Skeletal muscle satellite cell (primary cell): ENCODE measurements around the gene SCN1A.
"Not testable (repeated sequence)": the region's sequence is repeated elsewhere in the genome, so short reads cannot be mapped to it uniquely, and the experiment has no call there.

Experiments used
- H3K27me3 ChIP-seq: 2 replicates; pipeline ENCODE4 v1.7.0; 2013; ENCODE audit warnings: low read length; ENCODE audit not compliant: control insufficient read depth, insufficient read depth
- H3K36me3 ChIP-seq: 2 replicates; pipeline ENCODE4 v1.7.0; 2013; ENCODE audit warnings: mild to moderate bottlenecking, control low read depth, low read length; ENCODE audit not compliant: insufficient read depth
- H3K4me1 ChIP-seq: 2 replicates; pipeline ENCODE4 v1.7.0; 2013; ENCODE audit warnings: low read length; ENCODE audit not compliant: control insufficient read depth, insufficient read depth
- H3K4me2 ChIP-seq: 2 replicates; pipeline ENCODE4 v1.7.0; 2013; ENCODE audit warnings: mild to moderate bottlenecking, low read length
- H3K4me3 ChIP-seq: 2 replicates; pipeline ENCODE4 v1.7.0; 2013; ENCODE audit warnings: low read length
- H3K9ac ChIP-seq: 2 replicates; pipeline ENCODE4 v1.7.0; 2013; ENCODE audit warnings: mild to moderate bottlenecking, low read depth, low read length, moderate library complexity
- H3K9me3 ChIP-seq: replicated peaks from 2 replicates; pipeline ENCODE4 v1.7.0; 2013; ENCODE audit warnings: mild to moderate bottlenecking, control low read depth, low read length

The SCN1A gene

DNA sequence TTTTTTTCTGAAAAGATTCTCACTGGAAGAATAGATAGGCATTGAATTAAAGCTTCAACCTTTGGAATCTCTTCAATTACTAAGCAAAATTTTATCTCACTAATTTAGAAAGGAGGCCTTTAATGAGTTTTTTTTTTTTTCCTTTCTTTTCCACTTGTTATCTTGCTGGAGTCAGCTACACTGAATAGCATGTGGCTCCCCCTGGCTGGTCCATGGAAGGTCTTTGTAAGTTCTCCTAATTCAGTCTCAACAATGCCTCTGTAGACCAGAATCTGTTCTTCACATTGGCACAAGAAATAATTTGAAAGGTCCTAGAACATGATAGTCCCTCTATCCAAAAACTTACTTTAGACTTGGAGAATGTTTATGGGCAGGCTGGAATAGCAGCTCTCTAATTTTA lies 24.2 kb upstream of the SCN1A start:
- Histone ChIP-seq H3K9ac (no peak overlapping the region), H3K4me1 (no peaks in the 10 kb centered on the region), H3K9me3 (no peaks in the 10 kb centered on the region), H3K4me2 (no peak overlapping the region), H3K4me3 (no peak overlapping the region), H3K36me3 (no peaks in the 10 kb centered on the region), H3K27me3 (no peaks in the 10 kb centered on the region)

DNA sequence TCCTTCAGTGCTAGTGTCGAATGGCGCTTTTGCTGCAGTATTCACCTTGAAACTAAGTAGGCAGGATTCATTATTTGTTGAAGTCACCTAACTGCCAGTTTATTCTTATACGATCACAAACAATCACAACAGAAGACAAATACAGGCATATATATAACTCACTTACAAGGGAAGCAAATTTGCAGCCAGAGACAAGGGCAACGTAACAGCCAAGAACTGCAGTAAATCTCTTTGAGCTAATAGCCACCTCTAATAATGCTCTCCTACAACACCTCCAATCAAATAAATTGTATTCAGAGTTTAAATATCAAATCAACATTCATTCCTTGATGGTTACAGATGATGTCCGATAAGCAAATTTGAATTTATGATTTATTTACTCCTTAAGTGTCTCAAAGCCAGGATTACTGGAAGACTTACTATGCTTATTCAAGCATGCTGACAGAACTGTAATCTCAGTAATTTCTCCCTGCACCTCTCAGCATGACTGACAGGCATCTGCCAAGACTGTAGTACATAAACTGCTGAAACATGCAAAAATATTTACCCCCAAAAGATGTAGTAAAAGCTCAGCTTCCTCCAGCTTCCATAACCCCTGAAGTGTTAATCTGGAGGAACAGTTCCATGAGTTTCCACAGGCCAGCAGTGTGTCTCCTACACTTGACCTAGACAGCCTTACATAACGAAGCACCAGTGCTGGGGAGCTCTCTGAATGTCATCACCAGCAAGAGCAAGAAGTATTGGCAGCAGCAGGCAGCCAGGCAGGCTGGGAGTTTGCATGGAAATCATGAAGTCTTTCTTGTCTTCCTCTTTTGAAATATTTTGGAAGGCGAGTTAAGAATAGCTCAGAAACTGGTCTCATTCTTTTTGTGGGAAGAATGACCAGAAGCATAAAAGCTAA lies 20.9 kb upstream of the SCN1A start:
- H3K36me3 ChIP-seq, result no peaks in the 10 kb centered on the region
- H3K4me1 ChIP-seq, result no peaks in the 10 kb centered on the region
- H3K4me2 ChIP-seq, result no peak overlapping the region
- H3K9me3 ChIP-seq, result no peaks in the 10 kb centered on the region
- H3K9ac ChIP-seq, result no peak overlapping the region
- H3K27me3 ChIP-seq, result no peaks in the 10 kb centered on the region
- no peak overlapping the region for H3K4me3 ChIP-seq

DNA sequence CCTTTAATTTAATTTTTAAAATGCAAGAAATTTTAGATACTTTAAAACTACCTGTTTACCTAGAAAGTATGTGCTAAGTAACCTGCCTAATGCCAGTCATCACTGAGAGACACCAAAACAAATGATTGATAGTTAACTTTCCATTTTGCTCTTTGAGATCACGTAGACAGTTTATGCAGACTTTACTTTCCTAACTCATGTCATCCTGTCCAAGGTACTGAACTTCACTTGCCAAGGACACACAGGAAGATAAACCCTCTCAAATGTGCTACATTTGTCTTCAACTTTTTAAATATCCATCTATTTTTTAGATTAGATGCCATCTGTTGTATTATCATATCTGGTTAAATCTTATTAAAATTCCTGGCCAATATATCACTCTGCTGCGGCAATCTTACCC lies 20.1 kb upstream of the SCN1A start:
- H3K27me3 ChIP-seq, result no peaks in the 10 kb centered on the region
- H3K9me3 ChIP-seq, result no peaks in the 10 kb centered on the region
- H3K9ac ChIP-seq, result no peak overlapping the region
- no peaks in the 10 kb centered on the region for H3K4me1 ChIP-seq
- H3K4me3 ChIP-seq, result no peak overlapping the region
- no peak overlapping the region for H3K4me2 ChIP-seq
- H3K36me3 ChIP-seq, result no peaks in the 10 kb centered on the region

DNA sequence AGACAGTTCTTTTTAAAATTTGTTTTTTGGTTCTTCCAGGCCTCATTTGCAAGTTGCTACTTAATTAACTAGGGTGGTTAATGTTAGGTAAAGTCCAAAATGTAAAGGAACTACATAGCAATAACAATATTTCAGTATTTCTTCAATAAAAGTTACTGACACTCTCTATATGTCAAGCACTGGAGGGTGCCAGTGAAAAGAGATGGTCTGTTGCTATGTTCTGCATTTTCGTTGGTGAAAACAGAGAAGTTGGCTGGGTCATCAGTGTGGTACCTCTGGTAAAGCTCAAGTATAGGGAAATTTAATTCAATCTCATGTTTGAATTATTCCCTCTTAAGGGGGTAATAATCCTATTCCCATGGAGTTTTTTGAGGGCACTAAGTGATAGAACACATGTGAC lies 16.3 kb upstream of the SCN1A start:
- H3K4me1 ChIP-seq, result no peaks in the 10 kb centered on the region
- no peak overlapping the region for H3K9ac ChIP-seq
- H3K9me3 ChIP-seq, result no peaks in the 10 kb centered on the region
- H3K36me3 ChIP-seq, result no peaks in the 10 kb centered on the region
- H3K4me3 ChIP-seq, result no peak overlapping the region
- no peak overlapping the region for H3K4me2 ChIP-seq
- H3K27me3 ChIP-seq, result no peaks in the 10 kb centered on the region

DNA sequence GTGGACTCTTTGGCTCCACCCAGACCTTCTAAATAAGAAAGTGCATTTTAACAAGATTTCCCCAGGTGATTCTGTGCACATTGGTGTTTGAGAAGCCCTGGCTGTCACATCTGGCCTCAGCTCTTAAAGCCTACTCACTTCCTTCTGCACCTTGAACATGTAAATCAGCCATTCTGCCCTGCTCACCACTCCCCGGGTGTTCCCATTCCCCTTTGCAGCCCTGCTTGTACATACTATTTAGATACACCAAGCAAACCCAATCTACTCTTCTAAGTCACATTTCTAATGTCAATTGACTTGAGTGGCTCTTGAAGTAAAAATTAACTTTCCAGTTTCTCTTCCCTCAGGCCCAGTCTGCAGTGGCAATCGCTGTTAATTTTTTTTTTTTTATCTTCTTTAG lies 13.1 kb upstream of the SCN1A start:
- Histone ChIP-seq H3K4me2 (no peak overlapping the region), H3K9me3 (no peaks in the 10 kb centered on the region), H3K9ac (no peak overlapping the region), H3K36me3 (no peaks in the 10 kb centered on the region), H3K4me3 (no peak overlapping the region), H3K4me1 (no peaks in the 10 kb centered on the region), H3K27me3 (no peaks in the 10 kb centered on the region)

DNA sequence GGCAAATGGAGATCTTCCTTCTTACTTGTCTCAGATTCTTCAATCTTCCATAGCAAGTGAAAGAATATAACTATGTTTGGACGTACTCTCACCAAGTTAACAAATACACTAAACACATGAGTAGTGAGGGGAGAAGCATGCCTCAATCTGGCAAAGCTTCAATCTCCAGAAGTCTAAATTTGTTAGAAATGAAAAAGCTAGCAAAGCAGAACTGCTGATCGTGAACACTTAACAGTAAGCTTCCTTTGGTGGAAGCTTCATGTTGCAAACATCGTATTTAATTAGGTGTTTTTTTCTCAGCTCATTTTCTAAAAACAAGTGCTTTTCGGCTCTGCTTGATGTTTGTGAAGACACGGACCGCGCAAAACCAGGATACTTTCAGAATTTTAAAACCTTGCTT lies 12.7 kb upstream of the SCN1A start:
- Histone ChIP-seq H3K4me2 (no peak overlapping the region), H3K27me3 (no peaks in the 10 kb centered on the region), H3K36me3 (no peaks in the 10 kb centered on the region), H3K9me3 (no peaks in the 10 kb centered on the region), H3K4me3 (no peak overlapping the region), H3K9ac (no peak overlapping the region), H3K4me1 (no peaks in the 10 kb centered on the region)

DNA sequence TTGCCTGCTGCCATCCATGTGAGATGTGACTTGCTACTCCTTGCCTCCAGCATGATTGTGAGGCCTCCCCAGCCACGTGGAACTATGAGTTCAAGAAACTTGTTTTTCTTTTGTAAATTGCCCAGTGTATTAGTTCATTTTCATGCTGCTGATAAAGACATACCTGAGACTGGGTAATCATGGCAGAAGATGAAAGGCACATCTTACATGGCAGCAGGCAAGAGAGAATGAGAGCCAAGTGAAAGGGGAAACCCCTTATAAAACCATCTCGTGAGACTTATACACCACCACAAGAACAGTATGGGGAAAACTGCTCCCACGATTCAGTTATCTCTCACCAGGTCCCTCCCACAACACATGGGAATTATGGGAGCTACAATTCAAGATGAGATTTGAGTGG lies 11.7 kb upstream of the SCN1A start:
- not testable (repeated sequence) for H3K4me3 ChIP-seq, H3K36me3 ChIP-seq, H3K9ac ChIP-seq, H3K27me3 ChIP-seq, H3K4me2 ChIP-seq, H3K9me3 ChIP-seq, H3K4me1 ChIP-seq

DNA sequence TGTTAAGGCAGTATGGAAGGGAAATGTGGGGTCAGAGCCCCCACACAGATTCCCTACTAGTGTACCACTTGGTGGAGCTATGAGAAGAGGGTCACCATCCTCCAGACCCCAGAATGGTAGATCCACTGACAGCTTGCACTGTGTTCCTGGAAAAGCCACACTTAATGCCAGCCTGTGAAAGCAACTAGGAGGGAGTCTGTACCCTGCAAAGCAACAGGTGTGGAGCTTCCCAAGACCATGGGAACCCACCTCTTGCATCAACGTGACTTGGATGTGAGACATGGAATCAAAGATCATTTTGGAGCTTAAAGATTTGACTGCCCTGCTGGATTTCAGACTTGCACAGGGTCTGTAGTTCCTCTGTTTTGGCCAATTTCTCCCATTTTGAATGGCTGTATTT lies 10.8 kb upstream of the SCN1A start:
- no peaks in the 10 kb centered on the region for H3K9me3 ChIP-seq
- H3K27me3 ChIP-seq, result no peaks in the 10 kb centered on the region
- no peak overlapping the region for H3K4me3 ChIP-seq
- H3K36me3 ChIP-seq, result no peaks in the 10 kb centered on the region
- H3K4me2 ChIP-seq, result no peak overlapping the region
- no peak overlapping the region for H3K9ac ChIP-seq
- no peaks in the 10 kb centered on the region for H3K4me1 ChIP-seq

DNA sequence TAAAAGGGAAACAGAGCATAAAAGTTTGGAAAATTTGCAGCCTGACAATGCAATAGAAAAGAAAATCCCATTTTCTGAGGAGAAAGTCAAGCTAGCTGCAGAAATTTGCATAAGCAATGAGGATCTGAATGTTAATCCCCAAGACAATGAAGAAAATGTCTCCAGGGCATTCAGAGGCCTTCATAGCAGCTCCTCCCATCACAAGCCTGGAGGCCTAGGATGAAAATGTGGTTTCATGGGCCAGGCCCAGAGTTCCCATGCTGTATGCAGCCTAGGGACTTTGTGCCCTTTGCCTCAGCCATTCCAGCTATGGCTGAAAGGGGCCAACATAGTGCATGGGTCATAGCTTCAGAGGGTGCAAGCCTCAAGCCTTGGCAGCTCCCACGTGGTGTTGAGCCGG lies 10.3 kb upstream of the SCN1A start:
- Histone ChIP-seq H3K27me3 (no peaks in the 10 kb centered on the region), H3K9ac (no peak overlapping the region), H3K36me3 (no peaks in the 10 kb centered on the region)

DNA sequence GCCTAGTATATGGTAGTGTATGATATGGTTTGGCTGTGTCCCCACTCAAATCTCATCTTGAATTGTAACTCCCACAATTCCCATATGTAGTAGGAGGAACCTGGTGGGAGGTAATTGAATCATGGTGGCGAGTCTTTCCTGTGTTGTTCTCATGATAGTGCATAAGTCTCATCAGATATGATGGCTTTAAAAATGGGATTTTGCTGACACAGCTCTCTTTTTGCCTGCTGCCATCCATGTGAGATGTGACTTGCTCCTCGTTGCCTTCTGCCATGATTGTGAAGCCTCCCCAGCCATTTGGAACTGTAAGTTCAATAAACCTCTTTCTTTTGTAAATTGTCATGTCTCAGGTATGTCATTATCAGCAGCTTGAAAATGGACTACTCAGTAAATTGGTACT lies 9.5 kb upstream of the SCN1A start:
- H3K36me3 ChIP-seq, result no peaks in the 10 kb centered on the region
- H3K9me3 ChIP-seq, result no peaks in the 10 kb centered on the region
- H3K4me2 ChIP-seq, result no peak overlapping the region
- no peaks in the 10 kb centered on the region for H3K27me3 ChIP-seq
- H3K9ac ChIP-seq, result no peak overlapping the region
- H3K4me3 ChIP-seq, result no peak overlapping the region
- H3K4me1 ChIP-seq, result no peaks in the 10 kb centered on the region

More for the DNA sequence above, 10.3 kb upstream of the SCN1A start:
- Histone ChIP-seq H3K9me3 (no peaks in the 10 kb centered on the region), H3K4me1 (no peaks in the 10 kb centered on the region), H3K4me2 (no peak overlapping the region), H3K4me3 (no peak overlapping the region)

DNA sequence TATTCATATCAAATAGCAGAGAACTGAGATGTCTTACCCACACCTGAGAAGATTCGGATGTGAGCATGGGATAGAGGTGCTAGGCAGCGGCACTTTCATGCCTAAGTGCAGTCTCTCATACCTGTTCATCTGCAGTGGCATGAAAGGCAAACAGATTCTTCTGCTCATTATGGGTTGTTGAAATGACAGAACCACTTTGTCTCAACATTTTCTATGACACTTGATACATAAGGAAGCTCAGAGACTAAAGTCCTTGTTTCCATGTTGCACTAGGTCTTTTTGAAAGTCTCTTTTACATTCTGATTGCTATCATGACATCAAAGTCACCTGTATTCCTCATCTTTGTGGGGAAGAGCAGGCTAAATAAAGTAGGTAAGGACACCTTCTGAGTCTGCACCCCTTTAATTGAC lies 8.0 kb upstream of the SCN1A start:
- H3K4me3 ChIP-seq, result no peak overlapping the region
- H3K4me1 ChIP-seq, result no peaks in the 10 kb centered on the region
- no peak overlapping the region for H3K4me2 ChIP-seq
- no peaks in the 10 kb centered on the region for H3K9me3 ChIP-seq
- no peaks in the 10 kb centered on the region for H3K36me3 ChIP-seq
- H3K27me3 ChIP-seq, result no peaks in the 10 kb centered on the region
- no peak overlapping the region for H3K9ac ChIP-seq

DNA sequence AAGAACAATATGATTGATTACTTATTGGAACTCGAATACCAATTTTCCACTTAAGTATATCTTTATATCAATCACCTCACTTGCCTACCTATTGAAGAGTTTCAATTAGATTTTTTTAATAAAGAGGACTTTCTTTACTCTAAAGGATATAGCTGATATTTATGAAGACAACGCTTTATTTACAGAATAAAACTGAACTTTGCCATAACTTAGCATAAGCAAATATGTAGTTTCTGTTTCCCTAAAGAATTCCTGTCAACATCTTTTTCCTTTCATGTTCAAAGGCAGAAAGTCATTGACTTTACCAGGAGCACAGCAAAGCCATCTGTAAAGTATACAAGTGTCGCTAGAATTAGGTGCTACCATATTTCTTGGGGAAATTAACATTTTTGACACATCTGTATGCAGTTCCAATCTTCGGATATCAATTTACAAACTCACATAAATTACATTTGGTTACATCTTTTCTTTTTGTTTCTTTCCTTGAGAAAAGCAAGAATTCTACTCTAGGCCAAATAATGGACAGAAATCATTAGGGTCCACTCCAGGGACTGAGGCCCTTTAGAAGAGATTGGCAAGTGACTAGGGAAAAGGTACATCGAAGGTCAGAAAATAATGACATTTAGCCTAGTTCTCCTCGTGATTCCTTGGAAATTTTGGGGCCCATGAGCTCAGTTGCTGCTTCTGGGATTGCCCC lies 7.5 kb upstream of the SCN1A start:
- Histone ChIP-seq H3K9me3 (no peaks in the 10 kb centered on the region), H3K9ac (no peak overlapping the region), H3K4me1 (no peaks in the 10 kb centered on the region), H3K27me3 (no peaks in the 10 kb centered on the region), H3K4me2 (no peak overlapping the region), H3K36me3 (no peaks in the 10 kb centered on the region), H3K4me3 (no peak overlapping the region)
